Bronchial epithelial cell (primary cell): Measurements from ENCODE around the gene C4A. TPM values are rescaled to one million over a fixed set of nuclear protein-coding genes. Genes with fewer than 3 reads are reported as not detected.

Experiments used
- DNase-seq: peaks from one replicate; pipeline ENCODE4 v3.0.0-alpha.2; 2010; ENCODE audit warnings: low read depth
- FAIRE-seq: peaks from 2 replicates; lab custom pipeline; 2011; peaks lifted over from hg19 to GRCh38; lab: Jason Lieb, UNC
- H3K27me3 ChIP-seq: 2 replicates; pipeline ENCODE4 v1.5.1; 2011; ENCODE audit warnings: low read length; ENCODE audit not compliant: control insufficient read depth, insufficient read depth
- H3K36me3 ChIP-seq: 2 replicates; pipeline ENCODE4 v1.5.1; 2011; ENCODE audit warnings: low read length; ENCODE audit not compliant: control insufficient read depth, insufficient read depth
- H3K4me3 ChIP-seq: 2 replicates; pipeline ENCODE4 v1.5.1; 2011; ENCODE audit warnings: mild to moderate bottlenecking, low read depth, low read length, control low read depth
- total RNA-seq: library from RNA; depleted of rRNA; stranded (reverse); fragments of >200 nt; gene quantifications from 2 replicates; pipeline ENCODE4 v1.2.1, GENCODE V29; 2014
- TF ChIP-seq, protein P1 (sequence below): IDR thresholded peaks from 2 replicates; pipeline ENCODE4 v1.5.1; 2011; ENCODE audit warnings: mild to moderate bottlenecking, moderate library complexity, low read length, control low read depth, inconsistent platforms; ENCODE audit not compliant: insufficient read depth, severe bottlenecking

Gene C4A
- total RNA-seq, 1 donor from 2014 or later: 1.8 TPM

DNA sequence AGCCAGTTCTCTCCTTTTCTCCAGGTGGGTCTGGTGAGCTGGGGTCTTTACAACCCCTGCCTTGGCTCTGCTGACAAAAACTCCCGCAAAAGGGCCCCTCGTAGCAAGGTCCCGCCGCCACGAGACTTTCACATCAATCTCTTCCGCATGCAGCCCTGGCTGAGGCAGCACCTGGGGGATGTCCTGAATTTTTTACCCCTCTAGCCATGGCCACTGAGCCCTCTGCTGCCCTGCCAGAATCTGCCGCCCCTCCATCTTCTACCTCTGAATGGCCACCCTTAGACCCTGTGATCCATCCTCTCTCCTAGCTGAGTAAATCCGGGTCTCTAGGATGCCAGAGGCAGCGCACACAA lies 36.7 kb upstream of the C4A start:
- no peak overlapping the region for H3K4me3 ChIP-seq
- no peaks in the 10 kb centered on the region for H3K36me3 ChIP-seq
- no peaks in the 10 kb centered on the region for H3K27me3 ChIP-seq
- TF ChIP-seq, protein P1, sequence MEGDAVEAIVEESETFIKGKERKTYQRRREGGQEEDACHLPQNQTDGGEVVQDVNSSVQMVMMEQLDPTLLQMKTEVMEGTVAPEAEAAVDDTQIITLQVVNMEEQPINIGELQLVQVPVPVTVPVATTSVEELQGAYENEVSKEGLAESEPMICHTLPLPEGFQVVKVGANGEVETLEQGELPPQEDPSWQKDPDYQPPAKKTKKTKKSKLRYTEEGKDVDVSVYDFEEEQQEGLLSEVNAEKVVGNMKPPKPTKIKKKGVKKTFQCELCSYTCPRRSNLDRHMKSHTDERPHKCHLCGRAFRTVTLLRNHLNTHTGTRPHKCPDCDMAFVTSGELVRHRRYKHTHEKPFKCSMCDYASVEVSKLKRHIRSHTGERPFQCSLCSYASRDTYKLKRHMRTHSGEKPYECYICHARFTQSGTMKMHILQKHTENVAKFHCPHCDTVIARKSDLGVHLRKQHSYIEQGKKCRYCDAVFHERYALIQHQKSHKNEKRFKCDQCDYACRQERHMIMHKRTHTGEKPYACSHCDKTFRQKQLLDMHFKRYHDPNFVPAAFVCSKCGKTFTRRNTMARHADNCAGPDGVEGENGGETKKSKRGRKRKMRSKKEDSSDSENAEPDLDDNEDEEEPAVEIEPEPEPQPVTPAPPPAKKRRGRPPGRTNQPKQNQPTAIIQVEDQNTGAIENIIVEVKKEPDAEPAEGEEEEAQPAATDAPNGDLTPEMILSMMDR: no peak
- FAIRE-seq (no peak), DNase-seq (no peak)

- H3K36me3 ChIP-seq: no peaks in the 10 kb centered on the region
- H3K4me3 ChIP-seq: peak within 1 kb of the TSS; percentile 15
- TF ChIP-seq, protein P1: no peak
- H3K27me3 ChIP-seq: no peaks in the 10 kb centered on the region
- DNase-seq: peak; percentile 87
- no peak for FAIRE-seq
Measured at GRCh38 chr6:31945507-31946369, 36.1 kb upstream of the C4A start, which contains the start of gene CFB. CFB (plus strand) TSS chr6:31946095; CDS start chr6:31946222, 127 bp downstream.

DNA sequence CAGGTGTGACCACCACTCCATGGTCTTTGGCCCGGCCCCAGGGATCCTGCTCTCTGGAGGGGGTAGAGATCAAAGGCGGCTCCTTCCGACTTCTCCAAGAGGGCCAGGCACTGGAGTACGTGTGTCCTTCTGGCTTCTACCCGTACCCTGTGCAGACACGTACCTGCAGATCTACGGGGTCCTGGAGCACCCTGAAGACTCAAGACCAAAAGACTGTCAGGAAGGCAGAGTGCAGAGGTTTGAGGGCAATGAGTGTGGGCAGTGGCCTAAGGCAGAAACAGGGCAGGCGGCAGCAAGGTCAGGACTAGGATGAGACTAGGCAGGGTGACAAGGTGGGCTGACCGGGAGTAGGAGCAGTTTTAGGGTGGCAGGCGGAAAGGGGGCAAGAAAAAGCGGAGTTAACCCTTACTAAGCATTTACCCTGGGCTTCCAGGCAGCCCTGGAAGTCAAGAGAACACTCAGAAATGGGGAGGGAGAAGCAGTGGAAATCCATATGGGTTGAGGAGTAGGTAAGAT lies 35.4 kb upstream of the C4A start:
- DNase-seq (no peak), FAIRE-seq (no peak)
- Histone ChIP-seq H3K36me3 (no peaks in the 10 kb centered on the region), H3K27me3 (no peaks in the 10 kb centered on the region), H3K4me3 (no peak overlapping the region)
- TF ChIP-seq, protein P1: no peak

- DNase-seq (no peak), FAIRE-seq (no peak)
- H3K36me3 ChIP-seq: peaks cover 3% of the 10 kb centered on the region
- H3K27me3 ChIP-seq: no peaks in the 10 kb centered on the region
- TF ChIP-seq, protein P1: no peak
- no peak overlapping the region for H3K4me3 ChIP-seq
Measured at GRCh38 chr6:31947070-31947675, 34.7 kb upstream of the C4A start.

DNA sequence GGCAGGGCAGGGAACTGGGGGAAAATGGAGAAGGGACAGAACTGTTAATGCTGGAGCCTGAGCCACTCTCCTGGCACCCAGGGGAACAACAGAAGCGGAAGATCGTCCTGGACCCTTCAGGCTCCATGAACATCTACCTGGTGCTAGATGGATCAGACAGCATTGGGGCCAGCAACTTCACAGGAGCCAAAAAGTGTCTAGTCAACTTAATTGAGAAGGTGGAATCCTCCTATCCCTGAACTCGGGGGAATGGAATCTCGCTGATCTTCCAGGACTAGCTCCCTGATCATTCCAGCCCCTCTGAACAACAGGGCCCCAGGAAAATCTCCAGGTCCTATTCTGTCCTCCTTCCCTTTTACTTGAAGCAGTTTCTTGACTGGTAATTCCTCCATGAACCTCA lies 34.0 kb upstream of the C4A start:
- DNase-seq: no peak
- no peak for FAIRE-seq

More for the DNA sequence above, 34.0 kb upstream of the C4A start:
- H3K27me3 ChIP-seq: no peaks in the 10 kb centered on the region
- peaks cover 3% of the 10 kb centered on the region for H3K36me3 ChIP-seq
- TF ChIP-seq, protein P1: no peak
- no peak overlapping the region for H3K4me3 ChIP-seq
